ENCODE measurements around the gene POU3F3. TPM values are rescaled to one million over a fixed set of nuclear protein-coding genes. Genes with fewer than 3 reads are reported as not detected.

Gene POU3F3
- total RNA-seq, 1 experiment from 2014 or later: 0.36 TPM

- no peak for DNase-seq (ENCODE audit: low read depth, low spot score)
- intact Hi-C loops (cut with micrococcal nuclease; ENCODE audit: unreplicated experiment): no loop called here
- POLR2A ChIA-PET: no interaction called here
- ATAC-seq: no peak
- no peaks in the 10 kb centered on the region; the same call in 1 of the 2 replicates for H3K4me1 ChIP-seq (ENCODE audit: control insufficient read depth, insufficient read depth, low read length)
- CTCF ChIA-PET: no interaction called here
- TF ChIP-seq CTCF (IDR thresholded peaks at IDR 0.05) (no peak), POLR2AphosphoS5 (IDR thresholded peaks at IDR 0.05; ENCODE audit: low read depth, low read length) (no peak), REST (IDR thresholded peaks at IDR 0.05; ENCODE audit: insufficient read depth in 1 of 2, low read depth in 2 of 2, low read length in 1 of 2) (no peak), TCF7L2 (IDR thresholded peaks at IDR 0.05; ENCODE audit: low read depth, low read length) (no peak)
- no peaks in the 10 kb centered on the region for H3K9me3 ChIP-seq (ENCODE audit: control insufficient read depth, insufficient read depth, low read depth, low read length)
- no peaks in the 10 kb centered on the region for H3K36me3 ChIP-seq (ENCODE audit: control insufficient read depth, insufficient read depth, low read length)
- H3K27ac ChIP-seq (ENCODE audit: low read length): no peak overlapping the region
- in situ Hi-C loops (cut with HindIII; ENCODE audit: low pct_unique_long_range_greater_than_20kb, low sequenced_read_pairs): no loop called here
- H3K27me3 ChIP-seq (ENCODE audit: control insufficient read depth, insufficient read depth, low read length): peaks cover 17% of the 10 kb centered on the region
- BruUV-seq (replicated peaks): no TSS peak
- H3K4me3 ChIP-seq (ENCODE audit: low read depth in 2 of 2, low read length in 2 of 2): no peak overlapping the region
Observed at GRCh38 chr2:104863146-104863467, 9.2 kb downstream of the POU3F3 start.

DNA sequence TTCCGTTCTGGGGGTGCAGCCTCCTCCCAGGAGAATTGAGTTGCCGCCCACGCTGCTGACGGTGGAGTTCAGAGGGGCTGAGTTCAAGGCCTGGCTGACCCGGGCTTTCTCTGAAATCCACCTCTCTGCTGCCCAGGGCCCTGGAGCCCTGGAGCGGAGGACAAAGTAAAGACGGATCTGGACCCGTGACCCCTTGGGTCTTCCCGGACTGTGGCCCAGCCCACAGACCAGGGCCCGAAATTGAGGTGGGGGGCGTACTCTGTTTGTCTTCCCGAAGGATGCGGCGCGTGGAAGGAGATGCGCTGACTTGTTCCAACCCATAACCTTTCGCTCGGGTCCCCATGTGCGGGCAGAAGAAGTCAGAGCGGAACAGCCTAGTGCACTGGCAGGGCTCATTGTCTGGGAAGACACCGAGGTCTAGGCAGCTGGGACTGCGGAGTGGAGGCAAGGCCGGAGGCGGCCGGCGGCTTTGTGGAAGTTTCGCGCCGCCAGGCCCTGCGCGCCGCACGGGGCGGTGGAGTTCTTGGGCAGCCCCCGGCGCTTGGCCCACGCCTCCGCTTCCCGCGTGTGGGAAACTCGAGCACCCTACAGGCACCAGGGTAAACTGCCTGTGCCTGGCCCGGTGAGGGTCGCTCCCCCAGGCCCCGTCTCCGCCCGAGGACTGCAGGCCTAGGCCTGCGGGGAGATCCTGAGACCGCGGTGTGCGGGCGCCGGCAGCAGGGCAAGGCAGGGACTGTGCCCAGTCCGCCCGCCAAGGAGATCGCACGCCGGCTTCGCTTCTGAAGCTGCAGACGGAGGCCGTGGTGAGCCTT, 9.8 kb downstream of the POU3F3 start:
- no peaks in the 10 kb centered on the region; the same call in 1 of the 2 replicates for H3K4me1 ChIP-seq (ENCODE audit: control insufficient read depth, insufficient read depth, low read length)
- H3K27ac ChIP-seq (ENCODE audit: low read length): no peak overlapping the region
- TF ChIP-seq CTCF (IDR thresholded peaks at IDR 0.05) (no peak), POLR2AphosphoS5 (IDR thresholded peaks at IDR 0.05; ENCODE audit: low read depth, low read length) (no peak), REST (IDR thresholded peaks at IDR 0.05; ENCODE audit: insufficient read depth in 1 of 2, low read depth in 2 of 2, low read length in 1 of 2) (no peak), TCF7L2 (IDR thresholded peaks at IDR 0.05; ENCODE audit: low read depth, low read length) (no peak), SIN3A (IDR thresholded peaks at IDR 0.05; ENCODE audit: borderline replicate concordance, insufficient read depth, low read depth, low read length) (no peak)
- H3K9me3 ChIP-seq (ENCODE audit: control insufficient read depth, insufficient read depth, low read depth, low read length): no peaks in the 10 kb centered on the region
- CTCF ChIA-PET: no interaction called here
- in situ Hi-C loops (cut with HindIII; ENCODE audit: low pct_unique_long_range_greater_than_20kb, low sequenced_read_pairs) (no loop called here), intact Hi-C loops (cut with micrococcal nuclease; ENCODE audit: unreplicated experiment) (no loop called here)
- H3K27me3 ChIP-seq (ENCODE audit: control insufficient read depth, insufficient read depth, low read length): peaks cover 19% of the 10 kb centered on the region
- ATAC-seq (no peak), DNase-seq (ENCODE audit: low read depth, low spot score) (no peak)
- no peak overlapping the region for H3K4me3 ChIP-seq (ENCODE audit: low read depth in 2 of 2, low read length in 2 of 2)
- no TSS peak for BruUV-seq (replicated peaks)
- POLR2A ChIA-PET: no interaction called here
- H3K36me3 ChIP-seq (ENCODE audit: control insufficient read depth, insufficient read depth, low read length): no peaks in the 10 kb centered on the region

All from Panc1 (cell line).